GOT3 (cell line): ENCODE measurements around the gene CCRL2.
"Not testable (repeated sequence)": the region's sequence is repeated elsewhere in the genome, so short reads cannot be mapped to it uniquely, and the experiment has no call there.

Experiments used
- DNase-seq: peaks from one replicate; lab custom pipeline; 2025; ENCODE audit warnings: mixed read lengths; lab: John Stamatoyannopoulos, UW

CCRL2 gene

DNA sequence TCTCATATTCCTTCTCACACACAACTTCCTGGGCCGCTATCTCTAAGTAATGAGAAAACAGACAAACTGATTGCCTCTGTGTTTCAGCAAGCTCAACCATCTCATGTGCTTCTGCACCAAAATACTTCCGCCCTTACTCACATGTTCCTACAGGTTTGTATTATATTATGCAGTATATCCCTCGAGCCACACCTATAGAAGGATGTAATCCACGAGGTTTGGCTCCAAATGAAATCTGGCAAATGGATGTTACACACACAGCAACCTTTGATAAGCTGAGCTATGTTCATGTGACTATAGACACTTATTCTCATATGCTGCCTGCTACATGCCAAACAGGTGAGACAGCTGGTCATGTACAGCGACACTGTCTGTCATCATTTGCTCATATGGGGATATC lies 22.6 kb downstream of the CCRL2 start:
- no peak for DNase-seq

DNA sequence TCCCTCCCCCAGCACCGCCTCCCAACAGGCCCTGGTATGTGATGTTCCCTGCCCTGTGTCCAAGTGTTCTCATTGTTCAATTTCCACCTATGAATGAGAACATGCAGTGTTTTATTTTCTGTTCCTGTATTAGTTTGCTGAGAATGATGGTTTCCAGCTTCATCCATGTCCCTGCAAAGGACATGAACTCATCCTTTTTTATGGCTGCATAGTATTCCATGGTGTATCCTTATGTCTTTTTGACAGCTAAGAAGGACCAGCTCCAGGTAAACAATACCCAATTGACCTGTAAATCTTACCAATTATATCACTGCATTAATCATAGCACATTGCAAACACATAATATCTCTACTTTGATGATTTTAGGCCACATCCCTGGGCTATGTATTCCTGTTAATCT lies 23.8 kb downstream of the CCRL2 start:
- not testable (repeated sequence) for DNase-seq

DNA sequence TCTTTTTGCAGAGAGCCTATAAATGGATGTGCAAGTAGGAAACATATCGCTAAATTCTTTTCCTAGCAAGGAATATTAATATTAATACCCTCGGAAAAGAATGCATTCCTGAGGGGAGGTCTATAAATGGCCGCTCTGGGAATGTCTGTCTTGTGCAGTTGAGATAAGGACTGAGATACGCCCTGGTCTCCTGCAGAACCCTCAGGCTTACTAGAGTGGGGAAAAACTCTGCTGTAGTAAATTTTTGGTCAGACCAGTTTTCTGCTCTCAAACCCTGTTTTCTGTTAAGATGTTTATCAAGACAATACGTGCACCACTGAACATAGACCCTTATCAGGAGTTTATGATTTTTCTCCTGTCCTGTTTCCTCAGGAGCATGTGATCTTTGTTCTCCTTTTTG lies 24.8 kb downstream of the CCRL2 start:
- DNase-seq = not testable (repeated sequence)

DNA sequence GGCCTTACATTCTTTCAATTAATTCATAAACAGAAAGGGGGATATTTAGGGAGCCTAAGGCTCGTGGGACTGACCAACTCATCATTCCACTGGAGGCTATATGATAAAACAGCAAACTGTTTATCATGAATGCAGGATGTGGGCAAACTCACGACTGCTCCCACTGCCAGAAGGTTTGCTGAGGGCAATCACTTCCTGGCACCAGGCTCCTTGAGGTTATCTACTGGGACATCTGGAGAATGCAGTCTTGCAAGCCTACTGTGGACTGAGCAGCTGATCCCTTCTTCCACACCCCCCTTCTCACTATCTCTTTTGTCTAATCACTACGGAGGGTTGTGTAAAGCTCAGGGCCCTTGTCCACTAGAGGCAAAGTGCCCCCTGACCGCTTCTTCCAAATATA lies 26.1 kb downstream of the CCRL2 start:
- not testable (repeated sequence) for DNase-seq

DNA sequence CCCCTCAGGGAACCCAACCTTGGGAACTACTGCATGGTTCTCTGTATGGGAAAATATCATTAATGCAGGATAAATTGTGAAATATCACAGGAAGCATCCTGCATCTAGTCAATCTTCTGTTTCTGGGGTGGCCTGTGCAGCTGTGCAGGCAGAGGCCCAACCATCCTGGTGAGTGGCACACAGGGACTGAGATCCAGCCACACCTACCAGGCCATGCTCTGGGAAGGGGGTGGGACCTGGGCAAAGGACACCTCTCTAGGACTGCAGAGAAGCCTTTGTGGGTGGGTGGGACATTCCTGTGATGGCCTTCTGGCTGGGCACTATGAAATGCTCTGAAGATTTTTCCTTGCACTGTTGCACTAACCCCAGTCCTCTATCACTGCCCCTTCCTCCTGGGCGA lies 26.8 kb downstream of the CCRL2 start:
- DNase-seq = no peak

- DNase-seq = no peak
Measured at GRCh38 chr3:46435081-46435726, 28.1 kb downstream of the CCRL2 start.

- no peak for DNase-seq
Measured at GRCh38 chr3:46438831-46439230, 31.8 kb downstream of the CCRL2 start.

DNA sequence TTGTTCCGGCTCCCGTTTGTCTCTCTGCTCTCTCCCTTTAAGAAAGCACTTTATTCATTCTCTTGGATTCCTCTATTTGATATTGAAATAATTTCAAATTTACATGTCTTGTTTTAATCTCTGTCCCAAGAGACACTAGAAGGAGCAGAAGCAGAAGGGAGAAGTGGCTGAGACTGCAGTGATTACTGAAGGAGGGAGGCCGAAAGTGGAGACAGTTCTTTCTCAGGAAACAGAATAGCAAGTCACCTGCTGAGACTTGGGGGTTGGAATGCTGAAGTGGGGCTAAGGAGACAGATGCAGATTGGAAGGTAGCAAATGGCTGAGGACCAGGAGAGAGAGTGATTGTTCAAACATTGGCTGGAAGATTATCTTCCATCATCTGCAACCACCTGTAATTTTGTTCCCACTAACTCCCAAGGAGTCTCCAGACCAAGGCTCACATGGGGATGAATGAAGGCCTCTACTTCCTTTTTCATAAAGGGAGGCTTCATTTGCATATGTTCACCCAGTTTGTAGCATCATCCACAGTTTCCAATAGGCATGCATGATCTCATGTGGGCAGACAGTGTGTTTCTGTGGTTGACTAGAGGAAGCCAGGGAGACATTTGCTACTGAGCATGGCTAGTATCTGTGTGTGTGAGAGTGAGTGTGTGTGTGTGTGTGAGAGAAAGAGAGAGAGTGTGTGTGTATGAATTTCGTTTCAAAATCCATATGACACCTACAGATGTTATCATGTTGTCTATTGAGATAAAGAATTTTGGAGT lies 33.7 kb downstream of the CCRL2 start:
- DNase-seq = no peak

- no peak for DNase-seq
Measured at GRCh38 chr3:46442576-46443530, 35.8 kb downstream of the CCRL2 start.

DNA sequence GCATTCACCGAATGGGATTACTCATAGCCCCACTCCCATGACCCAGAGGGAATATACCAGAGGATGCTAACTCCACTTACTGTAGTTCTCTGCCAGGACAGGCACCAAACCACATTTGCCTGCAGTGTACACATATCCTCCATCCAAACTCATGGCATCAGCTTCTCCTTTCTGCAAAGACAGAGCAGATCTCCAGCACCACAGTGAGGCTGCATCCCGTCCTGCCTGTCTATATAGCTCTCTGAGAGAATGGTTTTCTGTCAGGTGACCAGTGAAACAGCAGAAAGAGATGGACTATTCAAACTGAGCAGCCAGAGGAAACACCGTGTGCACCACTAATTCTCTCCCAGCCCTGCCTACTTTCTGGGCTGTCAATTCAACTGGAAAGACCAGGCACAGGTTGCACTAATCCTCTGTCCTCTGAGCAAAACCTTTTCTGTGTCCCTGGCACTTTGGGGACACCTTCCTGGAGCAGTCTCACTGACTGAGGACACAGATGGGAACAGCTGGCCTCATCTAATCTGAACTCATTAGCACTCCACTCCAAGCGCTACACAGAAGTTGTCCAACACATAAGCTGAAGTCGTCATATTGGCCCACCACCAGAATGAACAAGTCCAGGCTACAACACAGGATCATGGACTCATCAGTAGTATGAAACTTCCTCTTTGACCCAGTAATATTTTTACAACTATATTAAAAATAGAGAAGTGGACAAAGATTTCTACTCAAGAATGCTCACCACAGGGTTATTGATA lies 40.3 kb downstream of the CCRL2 start:
- DNase-seq = no peak

DNA sequence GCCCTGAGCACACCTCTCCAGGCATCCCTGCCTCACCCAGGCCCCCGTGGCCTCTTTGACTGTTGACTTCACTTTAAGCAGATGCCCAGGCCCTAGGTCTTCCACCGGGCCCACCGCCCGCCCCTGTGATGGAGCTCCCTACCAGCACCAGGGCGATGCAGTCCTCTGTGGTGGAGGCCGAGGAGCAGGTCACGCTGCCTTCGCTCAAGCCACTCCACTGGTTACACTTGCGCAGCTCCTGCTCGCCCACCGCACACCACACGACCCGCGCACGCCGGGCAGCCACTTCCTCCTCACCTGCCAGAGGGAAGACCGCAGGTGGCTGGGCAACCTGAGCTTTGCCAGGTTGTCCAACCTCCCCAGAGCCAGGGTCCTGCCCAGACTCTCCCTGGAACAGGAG lies 41.7 kb downstream of the CCRL2 start:
- no peak for DNase-seq

DNA sequence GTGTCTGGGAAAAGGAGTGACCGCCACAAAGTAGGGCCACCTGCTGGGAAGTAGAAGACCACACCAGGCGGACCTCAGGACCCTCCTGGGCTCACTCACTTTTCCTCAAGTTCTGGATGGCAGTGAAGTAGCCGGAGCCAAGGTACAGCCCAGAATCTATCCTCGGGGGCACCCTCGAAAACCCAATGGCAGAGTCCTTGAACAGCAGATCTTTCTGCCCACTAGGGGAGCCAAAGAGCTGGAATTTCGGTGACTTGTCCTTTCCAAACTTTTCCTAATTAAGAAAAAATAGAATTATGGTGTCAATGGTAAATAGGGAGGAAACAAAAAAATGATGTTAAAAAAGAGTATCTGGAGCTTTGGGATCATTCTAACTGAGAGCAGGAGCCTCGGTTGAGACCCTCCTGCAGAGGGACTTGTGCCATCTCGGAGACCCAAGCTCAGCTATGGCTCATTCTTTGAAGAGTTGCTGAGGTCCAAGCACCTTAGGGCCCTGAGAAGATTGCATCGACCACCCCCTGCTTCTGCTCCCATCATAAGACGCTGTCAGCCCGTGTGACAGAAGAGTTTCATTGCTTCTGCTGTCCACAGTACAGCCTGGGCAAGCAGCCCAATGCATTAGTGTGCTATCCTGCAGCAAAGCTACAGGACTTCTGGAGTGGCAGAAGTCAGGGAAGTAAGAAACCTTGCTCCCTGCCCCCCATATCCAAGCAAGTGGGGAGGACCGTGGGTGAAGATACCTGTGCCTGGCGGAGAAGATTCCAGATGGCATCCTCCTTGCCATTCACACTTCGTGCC lies 42.9 kb downstream of the CCRL2 start:
- DNase-seq = no peak

DNA sequence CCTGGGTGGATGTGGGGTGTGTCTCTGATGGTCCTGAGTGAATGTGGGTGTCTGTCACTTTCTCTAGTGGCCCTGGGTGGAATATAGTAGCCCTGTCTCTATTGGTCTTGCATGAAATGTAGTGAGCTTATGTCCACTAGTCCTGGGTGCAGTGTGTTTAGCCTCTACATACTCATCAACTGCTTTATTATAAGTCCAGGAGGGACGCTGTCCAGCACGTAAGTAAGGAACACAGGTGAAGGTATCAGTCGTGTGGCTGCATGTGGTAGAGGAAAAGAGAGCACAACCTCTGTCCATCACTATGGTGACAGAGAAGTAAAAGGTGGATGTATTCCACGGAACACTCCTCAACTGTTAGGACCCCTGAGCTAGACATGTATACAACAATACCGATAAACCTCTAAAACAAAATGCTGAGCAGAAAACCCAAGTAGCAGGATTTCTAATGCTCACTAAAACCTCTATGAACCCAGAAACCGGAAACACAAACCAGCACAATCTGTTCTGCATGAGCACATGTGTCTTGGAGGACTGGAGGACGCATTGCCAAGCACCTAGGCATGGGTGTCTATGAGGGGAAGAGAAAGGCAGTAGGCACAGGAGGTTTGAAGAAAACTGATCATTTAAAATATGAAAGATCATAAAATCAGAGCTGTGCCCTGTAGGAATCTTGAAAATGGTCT lies 46.6 kb downstream of the CCRL2 start:
- DNase-seq = no peak

DNA sequence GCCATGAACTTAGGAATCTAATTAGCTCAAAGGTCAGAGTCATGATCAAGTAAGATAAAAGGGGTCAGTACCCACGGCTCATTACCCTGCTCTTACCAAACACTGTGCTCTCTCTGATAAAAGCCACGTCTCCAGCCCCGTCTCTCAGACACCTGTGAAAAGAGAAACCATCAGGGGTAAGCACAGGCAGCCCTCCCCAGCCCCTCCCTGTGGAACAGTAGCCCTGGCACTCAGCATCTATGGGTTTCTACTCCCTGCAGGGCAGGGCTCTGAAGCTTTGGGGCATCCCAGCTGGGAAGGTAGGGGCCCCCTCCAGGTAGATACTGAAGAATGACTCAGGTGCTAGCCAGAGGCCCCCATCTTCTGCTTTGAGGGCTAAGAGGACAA lies 47.1 kb downstream of the CCRL2 start:
- DNase-seq = no peak

- no peak for DNase-seq
Measured at GRCh38 chr3:46454606-46455005, 47.5 kb downstream of the CCRL2 start.

DNA sequence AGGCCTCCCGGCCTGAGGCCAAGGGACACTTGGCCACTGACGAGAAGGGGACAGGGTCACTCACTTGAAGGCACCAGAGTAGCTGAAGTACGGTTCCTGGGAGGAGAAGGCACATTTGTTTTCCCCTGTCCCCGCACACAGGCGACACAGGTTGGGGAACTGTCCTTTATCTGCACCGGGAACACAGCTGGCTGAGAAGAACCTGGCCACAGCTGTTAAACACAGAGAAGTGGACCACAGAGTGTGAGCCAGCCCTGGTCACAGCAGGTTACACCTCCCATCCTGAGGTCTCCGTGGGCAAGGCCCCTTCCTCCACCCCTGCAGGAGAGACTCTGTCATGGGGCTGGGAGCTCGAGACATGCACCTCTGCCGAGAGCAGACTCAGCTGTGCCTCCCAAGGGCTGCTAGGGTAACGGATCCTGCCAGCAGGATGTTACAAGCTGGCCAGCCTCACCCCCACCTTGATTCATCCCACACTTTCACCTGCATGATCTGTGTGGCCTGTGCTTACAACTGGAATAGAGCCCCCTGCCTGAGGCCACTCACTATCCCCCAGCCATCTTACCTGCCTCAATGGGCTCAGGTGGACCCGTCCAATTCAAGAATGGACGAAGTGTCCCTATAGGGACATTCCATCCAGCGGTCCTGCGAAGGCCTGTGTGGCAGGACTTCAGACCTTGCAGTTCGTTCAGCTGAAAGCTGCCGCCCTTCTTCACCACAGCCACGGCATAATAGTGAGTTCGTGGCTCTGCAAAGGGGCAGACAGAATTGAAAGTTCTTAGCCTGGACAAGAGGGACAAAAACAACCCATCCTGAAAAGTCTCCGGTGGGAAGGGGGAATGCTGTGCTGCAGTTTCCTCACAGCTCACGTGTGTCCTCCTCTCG lies 48.4 kb downstream of the CCRL2 start:
- no peak for DNase-seq

DNA sequence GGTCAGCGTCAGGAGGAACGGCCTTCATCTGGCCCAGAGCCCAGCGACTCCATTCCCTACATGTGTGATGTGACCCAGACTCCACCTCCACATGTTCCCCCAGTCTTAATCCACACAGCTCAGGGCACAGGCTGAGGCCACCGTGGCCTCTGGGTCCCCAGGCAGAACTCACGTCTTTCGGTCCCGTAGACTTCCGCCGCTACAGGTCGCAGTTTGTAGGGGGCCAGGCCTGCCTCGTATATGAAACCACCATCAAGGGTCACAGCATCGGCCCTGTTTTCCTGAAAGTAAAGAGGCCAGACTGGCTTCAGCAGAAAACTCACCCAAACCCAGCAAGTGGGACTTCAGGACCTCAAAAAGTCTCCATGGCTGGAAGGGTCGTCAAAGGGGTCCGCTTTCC lies 49.1 kb downstream of the CCRL2 start:
- DNase-seq = no peak
